Activated T-helper 1 cell treated with anti-CD3 and anti-CD28 coated beads, Interleukin-12 subunit alpha, Interleukin-12 subunit beta, Interleukin-2, Interleukin-4 antibody, amounts not matched to agents 30 ng/mL and 10 ng/mL and 1 ng/mL, durations not matched to agents 14 hours and 24 hours and 36 hours (primary cell): Measurements from ENCODE around the gene CRB2. TPM values are rescaled to one million over a fixed set of nuclear protein-coding genes. Genes with fewer than 3 reads are reported as not detected.

Source experiments
- DNase-seq: peaks from one replicate; pipeline ENCODE4 v3.0.0; 2021; ENCODE audit warnings: low spot score
- H3K27ac Mint-ChIP-seq: one replicate; pipeline ENCODE4 v1.8.0; 2021; ENCODE audit warnings: mild to moderate bottlenecking, mixed read lengths
- H3K27me3 Mint-ChIP-seq: one replicate; pipeline ENCODE4 v1.8.0; 2022; ENCODE audit warnings: mild to moderate bottlenecking, moderate library complexity, mixed read lengths; ENCODE audit not compliant: insufficient read depth
- H3K36me3 Mint-ChIP-seq: one replicate; pipeline ENCODE4 v1.8.0; 2021; ENCODE audit warnings: low read depth, mixed read lengths
- H3K4me1 Mint-ChIP-seq: one replicate; pipeline ENCODE4 v1.8.0; 2021; ENCODE audit warnings: low read depth, mixed read lengths
- H3K4me3 Mint-ChIP-seq: one replicate; pipeline ENCODE4 v1.8.0; 2021; ENCODE audit warnings: mild to moderate bottlenecking, moderate library complexity, mixed read lengths
- H3K9me3 Mint-ChIP-seq: one replicate; pipeline ENCODE4 v1.8.0; 2021; ENCODE audit warnings: mixed read lengths
- intact Hi-C: fragments of 100-400 bp; cut with micrococcal nuclease; formaldehyde crosslinking; loops from one replicate; pipeline ENCODE4 v1.15.1; 2024
- total RNA-seq: library from RNA; stranded (reverse); gene quantifications from 2 replicates; pipeline ENCODE4 v1.2.3, GENCODE V29; 2022

CRB2 gene
- total RNA-seq, 1 donor from 2014 or later, result not detected

- DNase-seq, result no peak
- H3K36me3 Mint-ChIP-seq, result no peaks in the 10 kb centered on the region
- H3K4me1 Mint-ChIP-seq, result peaks cover 16% of the 10 kb centered on the region
- no peaks in the 10 kb centered on the region for H3K9me3 Mint-ChIP-seq
- H3K27me3 Mint-ChIP-seq, result peaks cover 11% of the 10 kb centered on the region
- intact Hi-C loops, result no loop called here
- H3K4me3 Mint-ChIP-seq, result no peak overlapping the region
- H3K27ac Mint-ChIP-seq, result no peak overlapping the region
Measured at GRCh38 chr9:123356851-123357742, 1.1 kb downstream of the CRB2 start.

DNA sequence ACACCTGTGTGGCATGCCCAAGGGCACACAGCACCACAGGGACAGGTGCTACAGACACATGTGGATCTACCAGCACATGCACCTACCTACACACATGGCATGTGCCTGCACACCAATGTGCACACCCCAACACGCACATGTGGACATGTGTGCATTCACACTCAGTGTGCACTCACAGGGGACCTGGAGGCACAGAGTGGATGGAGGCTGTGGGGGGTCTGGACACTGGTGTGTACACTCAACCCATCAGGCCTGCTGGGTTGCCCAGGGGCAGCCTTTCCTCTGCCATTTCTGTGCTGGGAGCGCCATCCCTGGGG, 1.7 kb downstream of the CRB2 start:
- Mint-ChIP-seq H3K36me3 (no peaks in the 10 kb centered on the region), H3K4me1 (peaks cover 16% of the 10 kb centered on the region), H3K9me3 (no peaks in the 10 kb centered on the region), H3K27ac (no peak overlapping the region), H3K4me3 (no peak overlapping the region), H3K27me3 (peaks cover 6% of the 10 kb centered on the region)
- intact Hi-C loops, result no loop called here
- DNase-seq, result no peak

DNA sequence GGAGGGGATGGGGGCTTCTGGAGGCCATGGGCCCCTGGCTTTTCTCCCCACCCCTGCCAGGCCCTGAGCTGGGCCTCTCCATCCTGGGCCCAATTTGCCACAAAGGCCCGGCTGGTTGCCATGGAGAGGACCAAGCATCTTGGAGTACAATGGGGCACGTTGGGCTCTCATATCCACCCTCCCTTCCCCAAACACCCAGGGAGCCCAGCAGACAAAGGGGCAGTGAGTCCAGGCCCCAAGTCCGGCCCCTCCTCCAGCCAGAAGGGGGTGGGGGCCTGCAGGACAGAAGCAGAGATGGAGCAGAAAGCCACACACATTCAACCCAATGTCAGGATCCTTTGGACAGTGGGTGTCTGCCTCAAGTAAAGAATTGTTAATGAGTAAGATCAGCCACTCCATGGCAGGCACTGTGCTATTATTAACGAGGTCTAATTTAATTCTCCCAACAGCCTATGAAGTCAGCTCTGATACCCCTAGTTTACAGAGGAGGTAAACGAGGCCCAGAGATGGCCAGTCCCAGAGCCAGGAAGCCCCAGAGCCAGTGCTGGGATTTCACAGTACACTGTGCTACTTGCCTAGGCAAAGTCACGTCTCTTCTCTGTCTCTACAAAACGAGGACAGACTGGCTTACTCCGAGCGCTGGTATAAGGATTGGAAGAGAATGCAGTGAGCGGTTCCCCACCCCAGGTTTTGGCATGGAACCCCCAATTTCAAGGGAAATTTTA, 2.3 kb downstream of the CRB2 start:
- H3K4me1 Mint-ChIP-seq, result peaks cover 16% of the 10 kb centered on the region
- no peaks in the 10 kb centered on the region for H3K36me3 Mint-ChIP-seq
- no peaks in the 10 kb centered on the region for H3K9me3 Mint-ChIP-seq
- DNase-seq, result no peak
- H3K27me3 Mint-ChIP-seq, result peaks cover 6% of the 10 kb centered on the region
- no peak overlapping the region for H3K4me3 Mint-ChIP-seq
- intact Hi-C loops, result no loop called here
- H3K27ac Mint-ChIP-seq, result no peak overlapping the region

DNA sequence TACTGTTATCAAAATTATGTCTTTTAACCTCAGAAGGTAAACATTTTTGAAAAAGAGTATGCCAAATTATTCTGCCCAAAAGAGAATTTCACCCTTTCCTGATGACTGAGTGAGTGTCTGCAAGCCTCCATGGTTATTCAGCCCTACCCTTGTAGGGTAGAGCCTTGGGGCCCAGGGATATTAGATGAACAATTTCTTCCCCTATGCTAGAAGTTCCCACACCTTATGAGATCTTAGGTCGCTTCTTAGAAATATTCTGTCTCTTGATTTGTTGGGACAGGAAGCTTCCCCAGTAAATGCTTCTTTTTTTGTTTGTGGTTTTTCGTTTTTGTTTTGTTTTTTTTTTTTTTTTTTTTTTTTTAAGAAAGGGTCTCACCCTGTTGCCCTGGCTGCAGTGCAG, 3.1 kb downstream of the CRB2 start:
- no peaks in the 10 kb centered on the region for H3K9me3 Mint-ChIP-seq
- peaks cover 16% of the 10 kb centered on the region for H3K4me1 Mint-ChIP-seq
- intact Hi-C loops, result no loop called here
- H3K27me3 Mint-ChIP-seq, result peaks cover 8% of the 10 kb centered on the region
- no peak overlapping the region for H3K27ac Mint-ChIP-seq
- DNase-seq, result no peak
- H3K36me3 Mint-ChIP-seq, result no peaks in the 10 kb centered on the region
- H3K4me3 Mint-ChIP-seq, result no peak overlapping the region

DNA sequence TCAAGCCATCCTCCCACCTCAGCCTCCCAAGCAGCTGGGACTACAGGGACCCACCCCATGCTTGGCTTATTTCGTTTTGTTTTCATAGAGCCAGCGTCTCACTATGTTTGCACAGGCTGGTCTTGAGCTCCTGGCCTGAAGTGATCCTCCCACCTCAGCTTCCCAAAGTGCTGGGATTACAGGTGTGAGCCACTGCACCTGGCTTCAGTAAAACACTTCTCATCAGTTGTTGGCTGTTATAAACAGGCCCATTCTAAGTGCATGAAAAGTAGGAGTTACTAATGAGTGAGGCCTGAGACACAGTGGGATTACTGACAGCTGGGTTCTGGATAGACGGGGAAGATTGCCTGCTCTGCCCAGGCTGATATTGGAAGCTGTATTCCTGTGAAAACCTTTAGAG, 3.5 kb downstream of the CRB2 start:
- H3K4me3 Mint-ChIP-seq, result no peak overlapping the region
- intact Hi-C loops, result no loop called here
- no peaks in the 10 kb centered on the region for H3K36me3 Mint-ChIP-seq
- H3K27me3 Mint-ChIP-seq, result peaks cover 7% of the 10 kb centered on the region
- no peak for DNase-seq
- no peak overlapping the region for H3K27ac Mint-ChIP-seq
- peaks cover 16% of the 10 kb centered on the region for H3K4me1 Mint-ChIP-seq
- H3K9me3 Mint-ChIP-seq, result no peaks in the 10 kb centered on the region

GRCh38 chr9:123360161-123361085, 4.4 kb downstream of the CRB2 start:
- Mint-ChIP-seq H3K27me3 (peaks cover 3% of the 10 kb centered on the region), H3K36me3 (no peaks in the 10 kb centered on the region), H3K27ac (no peak overlapping the region), H3K4me3 (no peak overlapping the region), H3K4me1 (peaks cover 16% of the 10 kb centered on the region), H3K9me3 (no peaks in the 10 kb centered on the region)
- intact Hi-C loops, result no loop called here
- DNase-seq, result peak; percentile 3

- Mint-ChIP-seq H3K9me3 (no peaks in the 10 kb centered on the region), H3K4me3 (no peak overlapping the region), H3K27ac (no peak overlapping the region), H3K36me3 (no peaks in the 10 kb centered on the region), H3K27me3 (peaks cover 3% of the 10 kb centered on the region), H3K4me1 (peaks cover 16% of the 10 kb centered on the region)
- intact Hi-C loops, result no loop called here
- no peak for DNase-seq
Measured at GRCh38 chr9:123361086-123361730, 5.2 kb downstream of the CRB2 start.

- H3K4me1 Mint-ChIP-seq, result peaks cover 16% of the 10 kb centered on the region
- H3K36me3 Mint-ChIP-seq, result no peaks in the 10 kb centered on the region
- intact Hi-C loops, result no loop called here
- peaks cover 3% of the 10 kb centered on the region for H3K27me3 Mint-ChIP-seq
- H3K9me3 Mint-ChIP-seq, result no peaks in the 10 kb centered on the region
- no peak overlapping the region for H3K4me3 Mint-ChIP-seq
- no peak for DNase-seq
- H3K27ac Mint-ChIP-seq, result no peak overlapping the region
Measured at GRCh38 chr9:123361731-123362510, 5.9 kb downstream of the CRB2 start.

DNA sequence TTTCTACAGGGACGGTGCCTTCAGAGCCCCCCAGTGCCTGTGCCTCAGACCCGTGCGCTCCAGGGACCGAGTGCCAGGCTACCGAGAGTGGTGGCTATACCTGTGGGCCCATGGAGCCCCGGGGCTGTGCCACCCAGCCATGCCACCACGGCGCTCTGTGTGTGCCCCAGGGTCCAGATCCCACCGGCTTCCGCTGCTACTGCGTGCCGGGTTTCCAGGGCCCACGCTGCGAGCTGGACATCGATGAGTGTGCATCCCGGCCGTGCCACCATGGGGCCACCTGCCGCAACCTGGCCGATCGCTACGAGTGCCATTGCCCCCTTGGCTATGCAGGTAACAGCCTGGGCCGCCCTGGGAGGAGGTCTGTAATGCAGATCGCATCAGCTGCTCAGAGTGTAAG, 6.9 kb downstream of the CRB2 start:
- no peak overlapping the region for H3K27ac Mint-ChIP-seq
- intact Hi-C loops, result no loop called here

GRCh38 chr9:123364241-123364824, 8.3 kb downstream of the CRB2 start:
- no peak overlapping the region for H3K27ac Mint-ChIP-seq
- no peaks in the 10 kb centered on the region for H3K9me3 Mint-ChIP-seq
- no peak for DNase-seq
- H3K4me3 Mint-ChIP-seq, result no peak overlapping the region
- H3K36me3 Mint-ChIP-seq, result no peaks in the 10 kb centered on the region
- peaks cover 3% of the 10 kb centered on the region for H3K27me3 Mint-ChIP-seq
- H3K4me1 Mint-ChIP-seq, result peaks cover 6% of the 10 kb centered on the region
- intact Hi-C loops, result no loop called here

More for the DNA sequence above, 6.9 kb downstream of the CRB2 start:
- H3K9me3 Mint-ChIP-seq, result no peaks in the 10 kb centered on the region
- no peaks in the 10 kb centered on the region for H3K36me3 Mint-ChIP-seq
- peaks cover 3% of the 10 kb centered on the region for H3K27me3 Mint-ChIP-seq
- H3K4me3 Mint-ChIP-seq, result no peak overlapping the region
- DNase-seq, result no peak
- H3K4me1 Mint-ChIP-seq, result peaks cover 16% of the 10 kb centered on the region

DNA sequence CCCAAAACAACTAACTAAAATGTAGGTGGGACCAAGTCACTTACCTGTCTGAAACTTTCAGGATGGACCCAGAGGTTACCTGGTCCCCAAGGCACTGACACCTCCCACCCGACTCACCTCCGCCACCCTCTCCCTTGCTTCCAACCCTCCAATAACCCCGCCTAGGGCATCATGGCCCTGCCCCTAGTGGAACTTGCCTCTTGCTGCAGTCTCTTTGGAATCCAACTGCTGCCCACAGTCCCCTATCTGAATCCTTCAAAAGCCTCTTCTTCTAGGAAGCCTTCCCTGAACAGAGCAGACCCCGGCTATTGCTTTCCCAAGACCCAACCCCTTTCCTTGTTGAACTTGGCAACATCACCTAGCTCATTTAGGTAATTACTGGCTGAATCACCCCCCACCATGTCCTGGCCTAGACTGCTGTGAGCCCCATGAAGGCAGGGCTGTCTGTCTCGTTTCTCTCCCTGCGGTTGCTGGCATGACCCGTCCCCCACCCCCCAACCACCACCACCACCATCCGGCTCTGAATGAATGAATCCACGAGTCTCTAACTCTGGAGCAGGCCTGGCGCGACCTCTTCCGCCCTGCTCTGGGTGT, 9.4 kb downstream of the CRB2 start:
- no peaks in the 10 kb centered on the region for H3K36me3 Mint-ChIP-seq
- peaks cover 3% of the 10 kb centered on the region for H3K27me3 Mint-ChIP-seq
- DNase-seq, result no peak
- H3K9me3 Mint-ChIP-seq, result no peaks in the 10 kb centered on the region
- no peak overlapping the region for H3K27ac Mint-ChIP-seq
- H3K4me3 Mint-ChIP-seq, result no peak overlapping the region
- H3K4me1 Mint-ChIP-seq, result no peaks in the 10 kb centered on the region
- intact Hi-C loops, result no loop called here
